ENCODE data around the gene NDUFA11. TPM values are rescaled to one million over a fixed set of nuclear protein-coding genes. Genes with fewer than 3 reads are reported as not detected.

NDUFA11 gene
- total RNA-seq, 1 donor, result 265 TPM

DNA sequence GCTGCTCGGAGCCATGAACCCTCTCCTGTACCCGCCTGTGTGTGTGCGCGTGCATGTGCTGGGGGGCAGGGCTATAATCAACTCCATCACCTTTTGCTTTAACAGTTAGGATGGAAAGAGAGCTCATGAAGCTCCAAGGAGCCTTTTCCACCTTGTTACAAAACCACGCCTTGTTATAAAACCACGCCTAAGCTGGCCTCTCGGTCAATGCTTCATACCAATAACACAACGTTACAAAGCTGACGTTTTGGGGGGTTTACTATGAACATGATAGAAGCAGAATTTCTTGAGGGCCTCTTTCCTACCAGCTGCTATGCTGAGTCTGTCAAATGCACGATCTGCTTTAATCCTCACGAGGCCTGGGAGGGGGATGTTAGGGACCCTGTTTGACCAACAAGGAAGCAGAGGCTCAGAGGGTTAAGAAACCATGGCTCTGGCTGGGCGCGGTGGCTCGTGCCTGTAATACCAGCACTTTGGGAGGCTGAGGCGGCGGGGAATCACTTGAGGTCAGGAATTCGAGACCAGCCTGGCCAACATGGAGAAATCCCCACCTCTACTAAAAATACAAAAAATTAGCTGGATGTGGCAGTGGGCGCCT, 22.3 kb upstream of the NDUFA11 start:
- no peaks in the 10 kb centered on the region for H3K79me2 ChIP-seq (ENCODE audit: insufficient read depth, low read length)
- H3K4me1 ChIP-seq (ENCODE audit: insufficient read depth, low read length), result peaks cover 7% of the 10 kb centered on the region
- H3K4me2 ChIP-seq (ENCODE audit: insufficient read depth, low read length), result no peak overlapping the region
- H3K27ac ChIP-seq (ENCODE audit: low read depth, low read length), result peak overlapping the region; percentile 79
- TF ChIP-seq, protein P1, sequence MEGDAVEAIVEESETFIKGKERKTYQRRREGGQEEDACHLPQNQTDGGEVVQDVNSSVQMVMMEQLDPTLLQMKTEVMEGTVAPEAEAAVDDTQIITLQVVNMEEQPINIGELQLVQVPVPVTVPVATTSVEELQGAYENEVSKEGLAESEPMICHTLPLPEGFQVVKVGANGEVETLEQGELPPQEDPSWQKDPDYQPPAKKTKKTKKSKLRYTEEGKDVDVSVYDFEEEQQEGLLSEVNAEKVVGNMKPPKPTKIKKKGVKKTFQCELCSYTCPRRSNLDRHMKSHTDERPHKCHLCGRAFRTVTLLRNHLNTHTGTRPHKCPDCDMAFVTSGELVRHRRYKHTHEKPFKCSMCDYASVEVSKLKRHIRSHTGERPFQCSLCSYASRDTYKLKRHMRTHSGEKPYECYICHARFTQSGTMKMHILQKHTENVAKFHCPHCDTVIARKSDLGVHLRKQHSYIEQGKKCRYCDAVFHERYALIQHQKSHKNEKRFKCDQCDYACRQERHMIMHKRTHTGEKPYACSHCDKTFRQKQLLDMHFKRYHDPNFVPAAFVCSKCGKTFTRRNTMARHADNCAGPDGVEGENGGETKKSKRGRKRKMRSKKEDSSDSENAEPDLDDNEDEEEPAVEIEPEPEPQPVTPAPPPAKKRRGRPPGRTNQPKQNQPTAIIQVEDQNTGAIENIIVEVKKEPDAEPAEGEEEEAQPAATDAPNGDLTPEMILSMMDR (IDR thresholded peaks at IDR 0.05; ENCODE audit: extremely low read depth, low read depth, low read length), result no peak
- no peak overlapping the region for H3K4me3 ChIP-seq (ENCODE audit: insufficient read depth, low read length)
- H4K20me1 ChIP-seq (ENCODE audit: insufficient read depth, low read length), result peaks cover 14% of the 10 kb centered on the region
- H3K9me3 ChIP-seq (ENCODE audit: low read depth, low read length), result no peaks in the 10 kb centered on the region
- H3K36me3 ChIP-seq (ENCODE audit: insufficient read depth, low read length), result peaks cover 92% of the 10 kb centered on the region
- H2AFZ ChIP-seq (ENCODE audit: low read length), result no peak overlapping the region
- no peaks in the 10 kb centered on the region for H3K27me3 ChIP-seq (ENCODE audit: insufficient read depth, low read length)
- DNase-seq (ENCODE audit: insufficient read length, low spot score, missing footprints), result peak; percentile 23

DNA sequence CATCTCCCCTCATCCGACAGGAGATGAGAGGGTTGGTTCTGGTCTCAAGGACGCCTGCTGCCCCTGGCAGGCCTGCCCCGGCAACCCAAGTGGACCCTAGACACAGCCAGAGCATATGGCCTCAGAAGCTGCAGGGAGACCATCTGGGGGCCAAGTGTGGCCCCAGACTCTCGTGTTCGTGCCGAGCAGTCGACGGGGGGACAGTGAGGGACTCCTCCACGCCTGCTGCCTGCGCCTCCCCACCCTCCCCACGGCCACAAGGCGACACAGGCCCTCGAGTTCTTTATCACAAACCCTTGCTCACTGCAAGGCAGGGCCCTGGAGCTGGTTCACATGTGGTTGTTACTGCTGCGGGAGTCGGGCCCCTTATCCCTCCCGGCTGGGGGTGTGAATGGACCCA, 19.8 kb upstream of the NDUFA11 start:
- no peak overlapping the region for H2AFZ ChIP-seq (ENCODE audit: low read length)
- H3K27ac ChIP-seq (ENCODE audit: low read depth, low read length), result no peak overlapping the region
- no peaks in the 10 kb centered on the region for H3K79me2 ChIP-seq (ENCODE audit: insufficient read depth, low read length)
- H3K4me2 ChIP-seq (ENCODE audit: insufficient read depth, low read length), result no peak overlapping the region
- H3K27me3 ChIP-seq (ENCODE audit: insufficient read depth, low read length), result no peaks in the 10 kb centered on the region
- peaks cover 82% of the 10 kb centered on the region for H3K36me3 ChIP-seq (ENCODE audit: insufficient read depth, low read length)
- peaks cover 14% of the 10 kb centered on the region for H4K20me1 ChIP-seq (ENCODE audit: insufficient read depth, low read length)
- no peaks in the 10 kb centered on the region for H3K9me3 ChIP-seq (ENCODE audit: low read depth, low read length)
- TF ChIP-seq, protein P1 (IDR thresholded peaks at IDR 0.05; ENCODE audit: extremely low read depth, low read depth, low read length), result no peak
- peaks cover 7% of the 10 kb centered on the region for H3K4me1 ChIP-seq (ENCODE audit: insufficient read depth, low read length)
- H3K4me3 ChIP-seq (ENCODE audit: insufficient read depth, low read length), result no peak overlapping the region
- peak; percentile 68 for DNase-seq (ENCODE audit: insufficient read length, low spot score, missing footprints)

DNA sequence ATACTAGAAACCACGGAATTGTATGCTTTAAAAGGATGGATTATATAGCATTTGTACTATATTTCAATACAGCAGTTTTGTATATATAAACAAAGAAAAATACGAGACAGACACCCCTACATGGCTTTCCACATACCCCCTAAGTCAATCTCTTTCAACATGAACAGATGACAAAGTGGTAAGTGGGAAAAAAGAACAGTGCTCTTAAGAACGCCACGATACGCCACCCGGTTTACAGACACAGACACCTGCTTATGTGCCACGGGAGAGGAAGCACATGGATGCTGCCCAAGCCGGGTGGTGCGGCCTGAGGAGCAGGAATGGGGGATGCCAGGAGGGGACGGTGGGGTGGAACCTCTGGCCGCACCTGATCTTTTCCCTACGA, 18.6 kb upstream of the NDUFA11 start:
- Histone ChIP-seq H3K4me1 (ENCODE audit: insufficient read depth, low read length) (peaks cover 6% of the 10 kb centered on the region), H3K79me2 (ENCODE audit: insufficient read depth, low read length) (no peaks in the 10 kb centered on the region), H3K4me3 (ENCODE audit: insufficient read depth, low read length) (no peak overlapping the region), H3K27ac (ENCODE audit: low read depth, low read length) (no peak overlapping the region), H3K27me3 (ENCODE audit: insufficient read depth, low read length) (no peaks in the 10 kb centered on the region), H2AFZ (ENCODE audit: low read length) (no peak overlapping the region), H3K4me2 (ENCODE audit: insufficient read depth, low read length) (no peak overlapping the region), H3K9me3 (ENCODE audit: low read depth, low read length) (no peaks in the 10 kb centered on the region), H4K20me1 (ENCODE audit: insufficient read depth, low read length) (peaks cover 14% of the 10 kb centered on the region), H3K36me3 (ENCODE audit: insufficient read depth, low read length) (peaks cover 70% of the 10 kb centered on the region)
- TF ChIP-seq, protein P1 (IDR thresholded peaks at IDR 0.05; ENCODE audit: extremely low read depth, low read depth, low read length), result no peak
- peak; percentile 79 for DNase-seq (ENCODE audit: insufficient read length, low spot score, missing footprints)

- TF ChIP-seq, protein P1 (IDR thresholded peaks at IDR 0.05; ENCODE audit: extremely low read depth, low read depth, low read length), result no peak
- H3K4me2 ChIP-seq (ENCODE audit: insufficient read depth, low read length), result no peak overlapping the region
- H3K4me3 ChIP-seq (ENCODE audit: insufficient read depth, low read length), result no peak overlapping the region
- no peaks in the 10 kb centered on the region for H3K9me3 ChIP-seq (ENCODE audit: low read depth, low read length)
- no peak overlapping the region for H3K27ac ChIP-seq (ENCODE audit: low read depth, low read length)
- DNase-seq (ENCODE audit: insufficient read length, low spot score, missing footprints), result peak; percentile 75
- peaks cover 14% of the 10 kb centered on the region for H4K20me1 ChIP-seq (ENCODE audit: insufficient read depth, low read length)
- no peaks in the 10 kb centered on the region for H3K79me2 ChIP-seq (ENCODE audit: insufficient read depth, low read length)
- H3K27me3 ChIP-seq (ENCODE audit: insufficient read depth, low read length), result no peaks in the 10 kb centered on the region
- peaks cover 65% of the 10 kb centered on the region for H3K36me3 ChIP-seq (ENCODE audit: insufficient read depth, low read length)
- no peak overlapping the region for H2AFZ ChIP-seq (ENCODE audit: low read length)
- peaks cover under 1% of the 10 kb centered on the region for H3K4me1 ChIP-seq (ENCODE audit: insufficient read depth, low read length)
Measured at GRCh38 chr19:5921516-5922160, 18.0 kb upstream of the NDUFA11 start.
